ENCODE data around the gene SMIM17.

DNA sequence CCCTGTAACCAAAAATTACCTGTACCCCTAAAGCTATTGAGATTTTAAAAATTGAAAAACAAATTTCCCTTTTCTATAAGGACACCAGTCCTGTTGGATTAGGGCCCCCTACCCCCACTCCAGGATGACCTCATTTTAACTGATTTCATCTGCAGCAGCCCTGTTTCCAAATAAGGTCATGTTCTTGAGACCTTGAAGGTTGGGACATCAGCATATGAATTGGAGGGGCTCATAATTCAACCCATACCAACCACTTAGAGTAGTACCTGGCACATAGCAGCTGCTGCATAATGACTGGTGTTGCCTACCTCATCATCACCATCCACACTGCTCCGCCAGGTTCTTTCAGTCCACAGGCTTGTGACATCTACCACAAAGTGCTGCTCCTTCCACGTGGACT lies 30.2 kb upstream of the SMIM17 start:
- TF ChIP-seq, protein P1, sequence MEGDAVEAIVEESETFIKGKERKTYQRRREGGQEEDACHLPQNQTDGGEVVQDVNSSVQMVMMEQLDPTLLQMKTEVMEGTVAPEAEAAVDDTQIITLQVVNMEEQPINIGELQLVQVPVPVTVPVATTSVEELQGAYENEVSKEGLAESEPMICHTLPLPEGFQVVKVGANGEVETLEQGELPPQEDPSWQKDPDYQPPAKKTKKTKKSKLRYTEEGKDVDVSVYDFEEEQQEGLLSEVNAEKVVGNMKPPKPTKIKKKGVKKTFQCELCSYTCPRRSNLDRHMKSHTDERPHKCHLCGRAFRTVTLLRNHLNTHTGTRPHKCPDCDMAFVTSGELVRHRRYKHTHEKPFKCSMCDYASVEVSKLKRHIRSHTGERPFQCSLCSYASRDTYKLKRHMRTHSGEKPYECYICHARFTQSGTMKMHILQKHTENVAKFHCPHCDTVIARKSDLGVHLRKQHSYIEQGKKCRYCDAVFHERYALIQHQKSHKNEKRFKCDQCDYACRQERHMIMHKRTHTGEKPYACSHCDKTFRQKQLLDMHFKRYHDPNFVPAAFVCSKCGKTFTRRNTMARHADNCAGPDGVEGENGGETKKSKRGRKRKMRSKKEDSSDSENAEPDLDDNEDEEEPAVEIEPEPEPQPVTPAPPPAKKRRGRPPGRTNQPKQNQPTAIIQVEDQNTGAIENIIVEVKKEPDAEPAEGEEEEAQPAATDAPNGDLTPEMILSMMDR (IDR thresholded peaks at IDR 0.05): no peak
- TF ChIP-seq POLR2A (IDR thresholded peaks at IDR 0.05): no peak

Measured in thyroid gland (tissue), 4 donors.